ENCODE data around the gene CCDC102B. TPM values are rescaled to one million over a fixed set of nuclear protein-coding genes. Genes with fewer than 3 reads are reported as not detected.

The CCDC102B gene
- total and polyA plus RNA-seq, 2 experiments from 2014 or later = 1.3 to 2.1 TPM

GRCh38 chr18:69085951-69086350 is 288.1 kb downstream of the CCDC102B start (continued):
- TF ChIP-seq REST (IDR thresholded peaks at IDR 0.05; ENCODE audit: unreplicated experiment) (no peak), EZH2phosphoT487 (IDR thresholded peaks at IDR 0.05; ENCODE audit: unreplicated experiment) (no peak)

GRCh38 chr18:69088973-69089372 is 291.1 kb downstream of the CCDC102B start:
- no peak for TF ChIP-seq POLR2AphosphoS5 (IDR thresholded peaks at IDR 0.05; ENCODE audit: low read depth)
- TF ChIP-seq EZH2 (IDR thresholded peaks at IDR 0.05; ENCODE audit: low read depth, unreplicated experiment) = no peak
- TF ChIP-seq ZNF331 (CRISPR knock-in tag; IDR thresholded peaks at IDR 0.05; ENCODE audit: low read depth) = no peak
- no peak for TF ChIP-seq NANOG (IDR thresholded peaks at IDR 0.05; ENCODE audit: borderline replicate concordance)
- no peak for TF ChIP-seq STAT1 (IDR thresholded peaks at IDR 0.05; ENCODE audit: unreplicated experiment)
- TF ChIP-seq ZNF462 (CRISPR knock-in tag; IDR thresholded peaks at IDR 0.05) = no peak
- TF ChIP-seq JUNB (IDR thresholded peaks at IDR 0.05; ENCODE audit: unreplicated experiment) = no peak
- TF ChIP-seq CTCF (conservative IDR thresholded peaks at IDR 0.05; ENCODE audit: low read depth in 2 of 2) = no peak
- TF ChIP-seq REST (IDR thresholded peaks at IDR 0.05; ENCODE audit: unreplicated experiment) = no peak
- no peak for TF ChIP-seq CREB1 (CRISPR knock-in tag; IDR thresholded peaks at IDR 0.05; ENCODE audit: low read depth)
- no peak overlapping the region for H3K27ac ChIP-seq (ENCODE audit: low read depth)
- no peaks in the 10 kb centered on the region for H3K4me1 ChIP-seq (ENCODE audit: insufficient read depth)
- no peaks in the 10 kb centered on the region for H3K36me3 ChIP-seq (ENCODE audit: insufficient read depth)
- H3K9me2 ChIP-seq (ENCODE audit: insufficient read depth) = no peaks in the 10 kb centered on the region
- no peaks in the 10 kb centered on the region for H4K20me1 ChIP-seq (replicated peaks; ENCODE audit: insufficient read depth)
- Mint-ChIP-seq H3K9me3 (no peaks in the 10 kb centered on the region), H3K4me3 (no peak overlapping the region), H3K27me3 (ENCODE audit: insufficient read depth, low read depth, poor library complexity) (no peaks in the 10 kb centered on the region), H3K27ac (no peak overlapping the region), H3K4me1 (no peaks in the 10 kb centered on the region), H3K36me3 (ENCODE audit: low read depth) (no peaks in the 10 kb centered on the region)
- no peaks in the 10 kb centered on the region for H3K79me2 ChIP-seq (replicated peaks; ENCODE audit: insufficient read depth)
- H2AFZ ChIP-seq = no peak overlapping the region
- no peak overlapping the region for H3K4me3 ChIP-seq
- H3K27me3 ChIP-seq (ENCODE audit: insufficient read depth) = no peaks in the 10 kb centered on the region
- H3F3A ChIP-seq (replicated peaks; ENCODE audit: low read depth) = no peaks in the 10 kb centered on the region
- no peak for DNase-seq (ENCODE audit: low spot score)
- no peak overlapping the region for H3K4me2 ChIP-seq
- ATAC-seq = no peak
